GM19468 (cell line): Measurements from ENCODE around the gene WFS1.

Source experiments
- ATAC-seq: cut with Tn5 transposase; IDR thresholded peaks from one replicate; pipeline ENCODE4 v1.9.1; 2021; ENCODE audit warnings: mild to moderate bottlenecking, moderate library complexity, moderate number of reproducible peaks; ENCODE audit not compliant: unreplicated experiment; ENCODE audit errors: extremely low read depth

The WFS1 gene

GRCh38 chr4:6320663-6321062, 51.0 kb downstream of the WFS1 start:
- ATAC-seq: no peak

DNA sequence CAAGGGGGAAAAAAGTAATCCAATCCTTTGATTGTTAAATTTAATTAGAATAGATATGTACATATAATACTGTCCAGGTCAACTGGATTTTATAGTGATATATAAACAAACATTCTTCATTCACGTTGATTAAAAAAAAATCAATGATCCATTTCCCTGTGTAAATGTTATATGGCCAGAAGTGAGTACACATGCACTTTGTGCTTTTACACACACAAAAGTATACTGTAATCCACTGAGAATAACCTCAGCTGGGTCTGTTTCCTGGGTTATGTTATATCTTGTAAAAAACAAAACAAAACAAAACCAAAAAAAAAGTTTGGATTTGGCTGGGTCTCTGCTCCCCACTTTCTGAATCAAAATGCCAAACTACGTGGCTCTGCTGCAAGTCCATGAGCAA, 51.7 kb downstream of the WFS1 start:
- no peak for ATAC-seq

DNA sequence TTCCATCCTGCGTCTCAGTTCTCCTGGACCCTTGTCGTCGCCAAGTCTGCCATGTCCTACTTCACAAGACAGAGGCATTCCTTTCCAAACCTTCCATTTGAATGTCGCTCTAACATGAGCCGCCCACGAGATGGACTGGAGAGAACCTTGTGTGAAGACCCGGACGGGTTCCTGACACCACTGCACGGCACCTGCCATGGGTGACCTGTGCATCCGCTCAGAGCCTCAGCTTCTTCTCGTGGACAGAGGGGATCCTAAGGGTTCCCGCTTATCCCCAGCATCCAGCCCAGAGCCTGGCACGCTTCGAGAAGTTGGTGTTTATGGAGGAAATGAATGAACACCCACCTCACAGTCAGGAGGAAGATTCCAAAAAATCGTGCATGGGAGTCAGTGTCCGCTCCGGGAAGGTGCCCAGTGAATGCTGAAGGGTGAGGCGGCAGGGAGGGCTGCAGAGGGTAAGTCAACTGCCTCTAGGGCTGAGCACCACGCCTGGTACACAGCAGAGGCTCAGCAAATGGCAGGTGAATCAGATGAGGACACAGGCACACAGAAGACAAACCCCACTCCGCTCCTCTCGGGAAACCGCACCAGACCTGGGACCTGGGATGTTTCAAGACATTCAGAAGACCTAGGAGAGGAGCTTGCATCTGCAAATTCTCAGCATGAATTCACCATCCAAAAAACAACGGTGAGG, 52.6 kb downstream of the WFS1 start:
- ATAC-seq: no peak

DNA sequence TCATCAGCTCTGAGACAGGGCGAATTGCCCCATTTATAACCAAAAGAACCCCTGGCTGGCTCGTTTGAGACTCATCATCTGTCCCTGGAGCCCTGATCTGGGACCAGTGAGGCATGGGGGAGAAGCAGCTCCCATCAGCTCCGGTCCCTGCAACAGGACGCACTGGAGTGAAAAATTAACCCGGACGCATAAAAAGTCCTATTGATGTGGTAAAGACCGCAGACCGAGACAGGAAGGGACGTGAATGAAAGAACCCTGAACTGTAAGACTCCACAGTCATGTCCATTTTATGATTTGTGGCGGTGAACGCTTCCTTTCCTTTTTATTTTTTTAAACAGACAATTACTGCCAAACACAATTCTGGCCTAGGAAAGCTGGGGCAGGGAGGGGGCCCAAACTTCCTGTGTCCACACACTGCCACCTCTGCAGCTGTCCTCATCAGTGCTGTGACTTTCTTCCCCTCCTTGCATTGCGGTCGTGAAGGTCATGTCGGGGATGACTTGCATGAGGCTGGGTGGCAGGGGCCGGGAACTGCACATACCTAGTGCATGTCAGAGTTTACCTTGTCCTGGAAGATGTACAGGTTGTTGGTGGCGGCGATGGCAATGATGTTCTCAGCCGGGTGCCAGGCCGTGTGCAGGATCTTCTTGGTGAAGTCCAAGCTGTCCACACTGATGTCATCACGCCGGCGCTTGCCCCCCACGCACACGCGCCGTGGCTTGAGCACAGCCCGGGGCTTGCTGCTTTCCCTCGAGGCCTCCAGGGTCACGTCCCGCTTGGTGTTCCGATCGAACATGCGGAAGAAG, 53.3 kb downstream of the WFS1 start:
- no peak for ATAC-seq

DNA sequence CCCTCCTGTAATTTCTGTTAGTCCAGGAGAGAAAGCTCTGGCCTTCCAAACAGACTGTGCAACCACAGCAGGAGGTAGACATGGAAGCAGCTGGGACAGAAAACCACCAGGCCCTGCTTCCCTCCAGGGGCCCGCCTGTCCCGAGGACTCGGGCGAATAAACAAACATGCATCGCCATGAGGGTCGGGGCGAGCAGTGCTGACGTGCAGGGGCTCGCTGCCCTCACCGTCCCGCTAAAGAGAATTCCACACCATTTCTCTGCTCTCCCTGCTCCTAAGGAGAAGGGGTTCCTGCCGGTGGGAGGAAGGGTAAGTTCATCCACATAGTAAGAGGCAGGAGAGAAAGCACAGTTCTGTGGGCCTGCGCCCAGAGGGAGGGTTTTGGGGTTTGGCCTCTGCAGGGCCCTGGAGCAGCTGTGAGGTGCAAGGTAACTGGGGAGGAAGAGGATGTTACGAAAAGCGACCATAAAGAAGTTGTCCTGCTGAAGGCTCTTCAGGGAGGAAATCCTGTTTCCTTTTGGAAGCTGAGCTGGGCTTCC, 54.9 kb downstream of the WFS1 start:
- no peak for ATAC-seq

GRCh38 chr4:6324999-6325787, 55.5 kb downstream of the WFS1 start:
- no peak for ATAC-seq

- ATAC-seq: no peak
Measured at GRCh38 chr4:6325788-6326290, 56.2 kb downstream of the WFS1 start.

GRCh38 chr4:6326312-6327060, 56.8 kb downstream of the WFS1 start:
- ATAC-seq: no peak

DNA sequence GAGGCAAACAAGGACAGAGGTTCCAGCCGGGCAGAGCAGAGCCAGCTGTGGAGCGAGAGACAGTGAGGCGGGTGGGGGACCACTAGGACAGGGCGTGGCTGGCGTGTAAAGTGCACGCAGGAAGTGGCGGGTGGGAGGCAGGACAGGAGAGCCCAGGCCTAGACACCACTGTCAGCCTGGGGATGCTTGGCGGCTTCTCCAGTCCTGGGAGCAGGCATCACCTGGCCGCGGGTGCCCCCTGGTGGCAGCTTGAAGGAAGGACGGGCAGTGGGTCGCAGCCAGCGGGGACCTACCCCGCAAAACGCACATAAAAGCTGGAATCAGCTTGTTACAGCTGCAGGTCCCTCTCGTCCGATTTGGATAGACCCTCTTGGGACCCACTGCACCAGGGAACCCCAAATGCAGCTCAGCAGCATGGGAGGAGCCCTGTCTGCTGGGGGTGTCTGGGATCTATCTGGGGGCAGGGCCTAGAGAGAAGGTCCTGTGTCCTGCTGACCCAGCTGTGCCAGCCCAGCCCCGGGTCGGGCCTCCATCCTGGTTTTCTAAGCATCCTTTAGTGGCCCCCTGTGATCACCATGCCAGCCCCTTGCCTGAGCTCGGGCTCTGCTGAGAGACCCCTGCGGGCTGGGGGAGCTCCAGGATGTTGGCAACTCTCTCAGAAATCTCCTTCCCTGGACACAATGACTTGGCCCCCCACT, 57.7 kb downstream of the WFS1 start:
- no peak for ATAC-seq

GRCh38 chr4:6328526-6328925, 58.9 kb downstream of the WFS1 start:
- ATAC-seq: no peak

DNA sequence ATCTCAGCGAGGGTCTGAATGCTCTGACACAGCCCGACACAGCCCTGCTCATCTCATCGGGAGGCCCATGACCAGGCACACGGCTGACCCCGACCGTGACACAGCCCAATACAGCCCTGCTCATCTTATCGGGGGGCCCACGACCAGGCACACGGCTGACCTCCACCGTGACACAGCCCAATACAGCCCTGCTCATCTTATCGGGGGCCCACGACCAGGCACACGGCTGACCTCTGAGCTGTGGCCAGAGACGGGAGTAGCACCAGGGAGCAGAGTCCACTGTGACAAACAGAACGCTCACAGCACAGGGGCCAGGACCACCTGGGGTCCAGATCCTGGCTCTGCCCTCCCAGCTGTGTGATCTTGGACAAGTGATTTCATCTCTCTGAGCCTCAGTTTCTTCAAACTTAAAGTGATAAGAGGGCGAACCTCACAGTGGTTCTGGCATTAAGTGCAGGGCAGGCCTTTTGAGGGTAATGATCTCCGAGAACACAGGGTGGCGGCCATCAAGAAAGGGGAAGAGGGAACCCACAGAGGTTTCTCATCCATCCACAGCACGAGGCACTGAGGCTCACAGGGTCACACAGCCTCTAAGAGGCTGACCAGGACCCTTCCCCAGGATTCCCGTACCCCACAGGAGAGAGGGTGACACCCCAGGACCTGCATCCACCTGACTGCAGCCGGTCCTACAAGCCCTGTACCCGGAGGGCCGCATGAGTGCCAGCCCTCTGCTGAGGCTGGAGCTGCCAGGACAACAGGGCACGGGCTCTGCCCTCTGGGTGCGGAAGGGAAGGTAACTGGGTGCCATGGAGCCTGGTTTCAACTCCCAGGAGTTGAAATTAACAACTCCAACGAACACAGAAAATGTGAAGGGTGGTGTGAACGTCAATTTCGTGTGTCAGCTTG, 60.1 kb downstream of the WFS1 start:
- no peak for ATAC-seq

DNA sequence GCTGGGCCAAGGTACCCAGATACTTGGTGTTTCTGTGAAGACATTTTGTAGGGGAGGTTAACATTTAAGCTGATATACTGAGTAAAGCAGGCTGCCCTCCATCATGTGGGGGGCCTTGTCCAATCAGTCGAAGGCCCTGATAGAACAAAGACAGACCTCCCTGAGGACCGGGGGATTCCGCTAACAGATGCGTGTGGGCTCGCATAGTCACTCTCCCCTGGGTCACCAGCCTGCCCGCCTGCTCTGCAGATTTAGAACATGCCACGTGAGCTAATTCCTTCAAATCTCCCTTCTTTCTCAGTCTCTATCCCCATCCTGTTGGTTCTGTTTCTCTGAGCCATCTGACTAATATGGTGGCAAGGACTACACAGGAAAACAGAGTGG, 60.7 kb downstream of the WFS1 start:
- ATAC-seq: no peak

DNA sequence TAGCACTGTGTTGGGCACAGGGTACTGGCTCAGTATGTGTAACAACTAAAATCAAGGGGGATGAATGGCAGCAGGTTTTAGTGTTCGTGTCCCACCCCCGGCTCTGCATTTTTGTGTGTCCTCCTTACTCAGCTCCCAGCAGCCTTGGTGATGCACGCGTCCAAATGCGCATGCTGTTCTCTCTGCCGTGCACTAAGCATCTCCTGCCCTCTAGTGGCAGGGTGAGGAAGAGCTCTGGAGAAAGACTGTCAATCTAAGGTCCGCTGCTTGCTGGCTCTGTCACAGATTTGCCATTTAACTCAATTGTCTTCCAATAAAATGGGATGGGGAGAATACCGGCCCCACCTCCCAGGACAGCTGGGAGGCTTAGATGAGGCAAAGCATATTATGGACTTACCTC, 61.4 kb downstream of the WFS1 start:
- no peak for ATAC-seq

DNA sequence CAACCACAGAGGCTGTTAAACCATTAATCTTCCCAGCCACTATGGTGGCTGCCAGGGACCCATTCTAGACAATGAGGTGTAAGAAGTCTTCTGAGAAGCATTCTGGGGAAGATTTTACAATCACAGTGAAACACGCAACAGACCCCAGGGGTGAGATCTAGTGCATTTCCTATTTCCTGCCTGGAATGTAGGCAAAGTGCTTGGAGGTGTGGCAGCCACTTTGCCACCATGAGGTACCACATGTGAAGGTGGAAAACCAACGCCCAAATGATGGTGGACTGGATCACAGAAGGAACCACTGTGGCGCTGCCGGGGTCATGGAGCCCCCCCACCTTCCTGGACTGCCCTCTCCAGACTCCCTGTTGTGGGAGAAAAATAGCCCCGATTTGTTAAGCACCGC, 61.8 kb downstream of the WFS1 start:
- ATAC-seq: no peak

DNA sequence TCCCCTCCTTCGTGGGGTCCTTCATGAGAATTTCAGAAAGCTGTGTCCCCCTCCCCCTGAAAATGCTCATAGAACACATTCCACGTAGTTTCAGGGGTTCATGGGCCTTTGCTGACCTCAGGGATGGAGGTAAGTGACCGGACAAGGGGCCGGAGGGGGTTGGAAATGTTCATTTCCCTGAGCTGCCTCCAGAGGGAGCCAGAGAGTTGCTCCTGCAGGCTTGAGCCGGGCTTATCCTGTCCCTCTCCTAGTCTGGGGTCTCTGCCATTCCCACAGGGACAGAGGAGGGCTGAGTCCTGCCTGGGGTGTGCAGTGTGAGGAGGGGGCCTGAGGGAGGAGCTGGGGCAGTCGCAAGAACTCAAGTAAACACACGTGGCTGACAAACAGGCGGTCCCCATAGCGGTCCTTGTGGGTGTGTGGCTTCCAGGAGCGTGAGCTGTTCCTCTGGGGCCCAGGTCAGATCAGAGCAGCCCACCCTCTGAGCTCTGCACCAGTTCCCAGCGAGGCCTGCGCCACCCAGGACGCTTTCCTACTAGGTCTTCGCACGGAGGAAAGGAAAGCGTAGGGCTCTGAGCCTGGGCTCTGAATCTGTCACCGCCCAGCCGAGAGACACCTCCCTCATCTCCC, 62.5 kb downstream of the WFS1 start:
- no peak for ATAC-seq

GRCh38 chr4:6332669-6333050, 63.0 kb downstream of the WFS1 start:
- ATAC-seq: no peak

DNA sequence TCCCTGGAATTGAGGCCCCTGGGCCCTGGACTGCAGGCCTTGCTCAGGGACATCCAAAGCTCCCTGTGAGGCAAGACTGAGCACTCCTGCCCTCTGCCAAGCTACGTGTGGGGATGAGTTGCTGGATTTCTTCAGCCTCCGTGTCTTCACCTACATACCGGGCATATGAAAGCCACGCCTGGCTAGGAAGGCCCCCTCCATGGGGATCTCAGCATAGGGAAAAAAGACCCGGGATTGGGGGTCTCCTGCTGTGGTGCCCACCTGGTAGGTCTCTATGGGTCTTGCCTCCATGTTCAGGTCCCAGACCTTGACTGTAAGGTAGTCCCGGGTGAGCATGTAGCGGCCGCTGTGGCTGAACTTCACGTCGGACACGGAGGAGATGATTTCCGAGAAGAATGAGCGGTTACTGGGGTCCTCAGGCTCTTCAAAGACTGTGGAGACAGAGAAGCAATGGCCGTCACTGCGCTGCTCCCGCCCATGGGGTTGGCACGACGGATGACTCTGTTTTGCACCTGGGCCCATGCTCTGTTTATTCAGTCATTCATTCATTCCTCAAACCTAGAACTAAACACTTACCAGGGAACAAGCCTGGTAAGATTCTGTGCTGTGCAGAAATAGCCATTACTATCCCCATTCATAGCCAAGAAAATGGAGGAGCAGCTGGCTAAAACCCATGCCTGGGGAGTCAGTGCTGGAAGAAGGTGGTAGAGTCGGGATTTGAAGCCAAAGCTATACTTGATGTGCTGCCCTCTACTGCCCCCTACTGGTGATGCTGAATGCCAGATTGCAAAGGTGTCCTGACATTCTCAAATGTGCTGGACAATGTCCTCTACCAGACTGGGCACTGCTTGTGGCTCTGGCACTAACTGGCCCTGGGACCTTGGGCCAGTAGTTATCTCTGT, 63.9 kb downstream of the WFS1 start:
- no peak for ATAC-seq
